HepG2 (cell line): ENCODE measurements around the gene TUBB. TPM values are rescaled to one million over a fixed set of nuclear protein-coding genes. Genes with fewer than 3 reads are reported as not detected.

Experiments
- ATF7 ChIP-seq, 2 experiments: fragments of 450-650 bp in 1 of 2; sonication (generic) in 1 of 2; formaldehyde crosslinking in 1 of 2; IDR thresholded peaks; 2 replicates each; pipeline versions ENCODE4 v1.4.0 to v1.6.1; 2016 to 2020; ENCODE audit warnings: antibody characterized with exemption in 1 of 2, mild to moderate bottlenecking in 1 of 2, missing genetic modification reagents in 1 of 2
- BRCA1 ChIP-seq: sonication (generic); formaldehyde crosslinking; IDR thresholded peaks from 2 replicates; pipeline ENCODE4 v1.4.0; 2020; ENCODE audit warnings: missing genetic modification reagents
- E2F1 ChIP-seq: sonication (generic); formaldehyde crosslinking; IDR thresholded peaks from 2 replicates; pipeline ENCODE4 v1.5.0; 2020; ENCODE audit warnings: missing genetic modification reagents
- FOXA1 ChIP-seq, 2 experiments: fragments of 450-650 bp in 1 of 2; sonication (generic) in 1 of 2; formaldehyde crosslinking in 1 of 2; IDR thresholded peaks; 2 replicates each; pipeline versions ENCODE4 v1.4.0 to v1.6.1; 2016 to 2020; ENCODE audit warnings: missing genetic modification reagents in 1 of 2
- GATAD2A ChIP-seq: IDR thresholded peaks from 2 replicates; pipeline ENCODE4 v1.6.1; 2016
- HCFC1 ChIP-seq: fragments of 150-350 bp; IDR thresholded peaks from 2 replicates; pipeline ENCODE4 v1.6.1; 2014; ENCODE audit warnings: low read depth, low read length
- HOXA9 ChIP-seq: sonication (generic); formaldehyde crosslinking; IDR thresholded peaks from 2 replicates; pipeline ENCODE4 v1.8.1; 2022; ENCODE audit warnings: missing genetic modification reagents, mild to moderate bottlenecking, moderate library complexity, borderline replicate concordance
- MIXL1 ChIP-seq: IDR thresholded peaks from 2 replicates; pipeline ENCODE4 v1.6.1; 2016
- MTERF4 ChIP-seq: sonication (generic); formaldehyde crosslinking; IDR thresholded peaks from 2 replicates; pipeline ENCODE4 v1.8.0; 2023; ENCODE audit warnings: mild to moderate bottlenecking, missing genetic modification reagents
- MXD4 ChIP-seq: IDR thresholded peaks from 2 replicates; pipeline ENCODE4 v1.6.1; 2016; ENCODE audit warnings: mild to moderate bottlenecking, missing biosample characterization, missing genetic modification reagents
- PCBP1 ChIP-seq: fragments of 200-400 bp; formaldehyde crosslinking; IDR thresholded peaks from 2 replicates; pipeline ENCODE4 v1.6.1; 2017; ENCODE audit warnings: mild to moderate bottlenecking, low read depth, low read length, borderline replicate concordance
- RBAK ChIP-seq: sonication (generic); formaldehyde crosslinking; IDR thresholded peaks from 2 replicates; pipeline ENCODE4 v1.5.1; 2020; ENCODE audit warnings: mild to moderate bottlenecking, missing genetic modification reagents
- RFX1 ChIP-seq: fragments of 450-650 bp; IDR thresholded peaks from 2 replicates; pipeline ENCODE4 v1.6.1; 2017
- RFXAP ChIP-seq: sonication (generic); formaldehyde crosslinking; IDR thresholded peaks from 2 replicates; pipeline ENCODE4 v1.4.0; 2020; ENCODE audit warnings: missing genetic modification reagents, borderline replicate concordance
- RNF2 ChIP-seq: fragments of 450-650 bp; conservative IDR thresholded peaks from 2 replicates; pipeline ENCODE4 v1.6.1; 2016; ENCODE audit warnings: low read depth
- SMARCC2 ChIP-seq: fragments of 450-650 bp; IDR thresholded peaks from 2 replicates; pipeline ENCODE4 v1.6.1; 2017; ENCODE audit warnings: antibody characterized with exemption, mild to moderate bottlenecking
- STAT5B ChIP-seq: sonication (generic); formaldehyde crosslinking; IDR thresholded peaks from 2 replicates; pipeline ENCODE4 v1.4.0; 2020; ENCODE audit warnings: missing genetic modification reagents
- THAP8 ChIP-seq: sonication (generic); formaldehyde crosslinking; IDR thresholded peaks from 2 replicates; pipeline ENCODE4 v1.5.1; 2020; ENCODE audit warnings: missing genetic modification reagents, mild to moderate bottlenecking, borderline replicate concordance
- TP53 ChIP-seq: sonication (generic); formaldehyde crosslinking; conservative IDR thresholded peaks from 2 replicates; pipeline ENCODE4 v1.4.0; 2020; ENCODE audit warnings: missing genetic modification reagents
- ZNF124 ChIP-seq: sonication (generic); formaldehyde crosslinking; IDR thresholded peaks from 2 replicates; pipeline ENCODE4 v1.4.0; 2020; ENCODE audit warnings: missing genetic modification reagents
- ZNF235 ChIP-seq: sonication (generic); formaldehyde crosslinking; IDR thresholded peaks from 2 replicates; pipeline ENCODE4 v1.8.1; 2023; ENCODE audit warnings: mild to moderate bottlenecking, missing genetic modification reagents, borderline replicate concordance
- ZNF431 ChIP-seq: sonication (generic); formaldehyde crosslinking; IDR thresholded peaks from 2 replicates; pipeline ENCODE4 v1.9.0; 2022; ENCODE audit warnings: missing genetic modification reagents, low read depth, mild to moderate bottlenecking, borderline replicate concordance
- ZNF547 ChIP-seq: sonication (generic); formaldehyde crosslinking; IDR thresholded peaks from 2 replicates; pipeline ENCODE4 v1.5.1; 2020; ENCODE audit warnings: mild to moderate bottlenecking, missing genetic modification reagents
- ZNF574 ChIP-seq: sonication (generic); formaldehyde crosslinking; IDR thresholded peaks from 2 replicates; pipeline ENCODE4 v1.4.0; 2020; ENCODE audit warnings: missing genetic modification reagents
- ZNF619 ChIP-seq: sonication (generic); formaldehyde crosslinking; IDR thresholded peaks from 2 replicates; pipeline ENCODE4 v1.4.0; 2020; ENCODE audit warnings: mild to moderate bottlenecking, missing genetic modification reagents
- ZNF740 ChIP-seq: sonication (generic); formaldehyde crosslinking; IDR thresholded peaks from 2 replicates; pipeline ENCODE4 v1.4.0; 2020; ENCODE audit warnings: missing genetic modification reagents
- polyA plus RNA-seq, 8 experiments: library from polyadenylated mRNA; depleted of rRNA in 3 of 8; stranded (reverse) in 7 of 8; unstranded in 1 of 8; fragments of >200 nt; fragmentation: Illumina TruSeq in 4 of 8; extraction: Trizol in 4 of 8; gene quantifications; 2 replicates each; pipeline versions ENCODE4 v1.2.1 to v1.2.3, GENCODE V29; 2011 to 2016; ENCODE audit warnings: low read depth in 4 of 8, missing spikeins in 1 of 8, mixed read lengths in 1 of 8; ENCODE audit not compliant: insufficient read depth in 1 of 8
- total RNA-seq, 5 experiments: library from RNA; depleted of rRNA; stranded (reverse); fragments of >200 nt; fragmentation: Illumina TruSeq; extraction: Trizol; gene quantifications; 2 replicates each; pipeline ENCODE4 v1.2.3, GENCODE V29; 2016; ENCODE audit warnings: low read depth in 1 of 5

The TUBB gene
- total and polyA plus RNA-seq, 2 of the 13 experiments (the other 11 are each of a cell fraction or from before 2014, with no cell fraction given), result 911 to 1,163 TPM

GRCh38 chr6:30769088-30769852 lies 49.1 kb downstream of the TUBB start (continued):
- TF ChIP-seq THAP8 (CRISPR knock-in tag) (no peak), ZNF547 (CRISPR knock-in tag) (no peak; the same call in 1 of the 2 replicates), ZNF431 (no peak), ZNF124 (CRISPR knock-in tag) (no peak), MTERF4 (peak; percentile 86), MXD4 (CRISPR knock-in tag) (no peak; the same call in none of the 2 replicates), RNF2 (no peak; the same call in 1 of the 2 replicates), SMARCC2 (no peak), RFX1 (no peak), FOXA1 (IDR thresholded peaks at IDR 0.05) (no peak), FOXA1 (CRISPR knock-in tag; IDR thresholded peaks at IDR 0.05) (peak; percentile 59; the same call in 1 of the 2 replicates), E2F1 (CRISPR knock-in tag) (no peak), ZNF740 (CRISPR knock-in tag) (peak; percentile 93), PCBP1 (no peak), ATF7 (IDR thresholded peaks at IDR 0.05) (no peak; the same call in 1 of the 2 replicates), ATF7 (CRISPR knock-in tag; IDR thresholded peaks at IDR 0.05) (peak; percentile 61; the same call in 1 of the 2 replicates), HCFC1 (no peak), GATAD2A (CRISPR knock-in tag) (peak; percentile 93), RFXAP (no peak), MIXL1 (CRISPR knock-in tag) (peak; percentile 58), HOXA9 (CRISPR knock-in tag) (0 out of 2 replicates have a peak, but pooled peaks have one; percentile 12), ZNF235 (no peak), BRCA1 (CRISPR knock-in tag) (no peak), ZNF574 (peak; percentile 81), STAT5B (CRISPR knock-in tag) (no peak), ZNF619 (CRISPR knock-in tag) (0 out of 2 replicates have a peak, but pooled peaks have one; percentile 27), TP53 (no peak), RBAK (CRISPR knock-in tag) (no peak)
